H9 (cell line): ENCODE results near the gene LTBP2. TPM values are rescaled to one million over a fixed set of nuclear protein-coding genes. Genes with fewer than 3 reads are reported as not detected.

Experiments
- DNase-seq: peaks from one replicate; pipeline ENCODE4 v3.0.0-alpha.2; 2017
- H2AFZ ChIP-seq: one replicate; pipeline ENCODE4 v1.6.1; 2013; ENCODE audit warnings: mild to moderate bottlenecking, low read length, control low read depth, moderate library complexity
- H2AK5ac ChIP-seq: 2 replicates; pipeline ENCODE4 v1.6.1; 2013; ENCODE audit warnings: low read length, control low read depth, mixed read lengths; ENCODE audit not compliant: insufficient read length
- H2BK120ac ChIP-seq: one replicate; pipeline ENCODE4 v1.6.1; 2013; ENCODE audit warnings: low read depth, mild to moderate bottlenecking, low read length, control low read depth, inconsistent platforms; ENCODE audit not compliant: poor library complexity, severe bottlenecking
- H2BK12ac ChIP-seq: 2 replicates; pipeline ENCODE4 v1.6.1; 2013; ENCODE audit warnings: low read length, control low read depth, mixed read lengths, low read depth; ENCODE audit not compliant: insufficient read length
- H2BK15ac ChIP-seq: 2 replicates; pipeline ENCODE4 v1.6.1; 2013; ENCODE audit warnings: low read depth, low read length, control low read depth
- H2BK20ac ChIP-seq: one replicate; pipeline ENCODE4 v1.6.1; 2013; ENCODE audit warnings: low read depth, mild to moderate bottlenecking, low read length, control low read depth, inconsistent platforms; ENCODE audit not compliant: poor library complexity, severe bottlenecking
- H2BK5ac ChIP-seq: 2 replicates; pipeline ENCODE4 v1.6.1; 2013; ENCODE audit warnings: low read length, control low read depth, mixed read lengths; ENCODE audit not compliant: insufficient read length
- H3K14ac ChIP-seq: 2 replicates; pipeline ENCODE4 v1.6.1; 2013; ENCODE audit warnings: low read length, control low read depth; ENCODE audit not compliant: insufficient read depth
- H3K18ac ChIP-seq: 2 replicates; pipeline ENCODE4 v1.6.1; 2013; ENCODE audit warnings: low read depth, mild to moderate bottlenecking, mixed read lengths, low read length, control low read depth; ENCODE audit not compliant: insufficient read length
- H3K23ac ChIP-seq: 2 replicates; pipeline ENCODE4 v1.6.1; 2013; ENCODE audit warnings: low read length, control low read depth, mixed read lengths, low read depth; ENCODE audit not compliant: insufficient read length
- H3K23me2 ChIP-seq: 2 replicates; pipeline ENCODE4 v1.6.1; 2013; ENCODE audit warnings: low read depth, mild to moderate bottlenecking, mixed read lengths, low read length, control low read depth; ENCODE audit not compliant: insufficient read length, poor library complexity, severe bottlenecking
- H3K27ac ChIP-seq: 2 replicates; pipeline ENCODE4 v1.5.1; 2013; ENCODE audit warnings: low read length, control low read depth, mixed read lengths, low read depth; ENCODE audit not compliant: insufficient read length
- H3K27me3 ChIP-seq: 2 replicates; pipeline ENCODE4 v1.6.1; 2013; ENCODE audit warnings: low read length, control low read depth, inconsistent platforms; ENCODE audit not compliant: insufficient read depth
- H3K4ac ChIP-seq: 2 replicates; pipeline ENCODE4 v1.6.1; 2013; ENCODE audit warnings: low read depth, mild to moderate bottlenecking, control low read depth, inconsistent platforms, low read length, moderate library complexity
- H3K4me1 ChIP-seq: 2 replicates; pipeline ENCODE4 v1.6.1; 2013; ENCODE audit warnings: low read length, control low read depth, inconsistent platforms; ENCODE audit not compliant: insufficient read depth
- H3K4me2 ChIP-seq: 2 replicates; pipeline ENCODE4 v1.6.1; 2013; ENCODE audit warnings: low read length, control low read depth, mixed read lengths; ENCODE audit not compliant: insufficient read length, insufficient read depth
- H3K56ac ChIP-seq: 2 replicates; pipeline ENCODE4 v1.6.1; 2013; ENCODE audit warnings: low read depth, mild to moderate bottlenecking, mixed read lengths, low read length, control low read depth; ENCODE audit not compliant: insufficient read length
- H3K79me1 ChIP-seq: 2 replicates; pipeline ENCODE4 v1.6.1; 2013; ENCODE audit warnings: low read depth, mild to moderate bottlenecking, moderate library complexity, low read length, control low read depth, inconsistent platforms; ENCODE audit not compliant: insufficient read depth, poor library complexity, severe bottlenecking
- H3K79me2 ChIP-seq: 2 replicates; pipeline ENCODE4 v1.6.1; 2013; ENCODE audit warnings: low read length, control low read depth, inconsistent platforms; ENCODE audit not compliant: insufficient read depth
- H3K9ac ChIP-seq: 2 replicates; pipeline ENCODE4 v1.6.1; 2013; ENCODE audit warnings: low read length, control low read depth, mixed read lengths; ENCODE audit not compliant: insufficient read length; ENCODE audit errors: extremely low read depth
- H3K9me3 ChIP-seq: one replicate; pipeline ENCODE4 v1.6.1; 2013; ENCODE audit warnings: low read depth, low read length, inconsistent platforms; ENCODE audit not compliant: control insufficient read depth
- H3T11ph ChIP-seq: one replicate; pipeline ENCODE4 v1.6.1; 2013; ENCODE audit warnings: mild to moderate bottlenecking, low read length, control low read depth, inconsistent platforms
- H4K20me1 ChIP-seq: one replicate; pipeline ENCODE4 v1.6.1; 2013; ENCODE audit not compliant: control insufficient read depth, insufficient read length, insufficient read depth
- H4K5ac ChIP-seq: 2 replicates; pipeline ENCODE4 v1.6.1; 2013; ENCODE audit warnings: low read depth, mild to moderate bottlenecking, mixed read lengths, low read length, control low read depth; ENCODE audit not compliant: insufficient read length
- H4K8ac ChIP-seq: replicated peaks from 2 replicates; pipeline ENCODE4 v1.6.1; 2013; ENCODE audit warnings: low read length, control low read depth, mixed read lengths, low read depth; ENCODE audit not compliant: insufficient read length
- H4K91ac ChIP-seq: 2 replicates; pipeline ENCODE4 v1.6.1; 2013; ENCODE audit warnings: low read depth, mild to moderate bottlenecking, moderate library complexity, mixed read lengths, low read length, control low read depth; ENCODE audit not compliant: insufficient read length
- H3K27ac Mint-ChIP-seq, 3 experiments: 2 replicates in 2 of 3; 3 replicates in 1 of 3; pipeline ENCODE4 v1.8.0; 2020 to 2021; ENCODE audit warnings: mixed read lengths in 3 of 3, mild to moderate bottlenecking in 1 of 3, moderate library complexity in 1 of 3
- H3K27me3 Mint-ChIP-seq: 2 replicates; pipeline ENCODE4 v1.8.0; 2021; ENCODE audit warnings: low read depth, mild to moderate bottlenecking, moderate library complexity, mixed read lengths
- H3K36me3 Mint-ChIP-seq, 3 experiments: 2 replicates in 2 of 3; 3 replicates in 1 of 3; pipeline ENCODE4 v1.8.0; 2020 to 2021; ENCODE audit warnings: low read depth in 3 of 3, mixed read lengths in 3 of 3; ENCODE audit not compliant: insufficient read depth in 1 of 3
- H3K4me1 Mint-ChIP-seq, 2 experiments: 2 replicates each; pipeline ENCODE4 v1.8.0; 2020; ENCODE audit warnings: mixed read lengths in 2 of 2
- H3K4me3 Mint-ChIP-seq, 2 experiments: 2 replicates in 1 of 2; 3 replicates in 1 of 2; pipeline ENCODE4 v1.8.0; 2020 to 2021; ENCODE audit warnings: mild to moderate bottlenecking in 2 of 2, mixed read lengths in 2 of 2, moderate library complexity in 1 of 2
- H3K9me3 Mint-ChIP-seq, 2 experiments: 2 replicates in 1 of 2; 3 replicates in 1 of 2; pipeline ENCODE4 v1.8.0; 2020; ENCODE audit warnings: mild to moderate bottlenecking in 2 of 2, mixed read lengths in 2 of 2, moderate library complexity in 1 of 2
- WGBS: extraction: QIAGEN DNeasy Blood & Tissue Kit; methylation state at CpG from one replicate; pipeline ENCODE4 v1.1.7; 2013; ENCODE audit warnings: missing lambda C conversion rate, low lambda C conversion rate, mixed read lengths; ENCODE audit not compliant: insufficient read length; ENCODE audit errors: extremely low coverage; 5-methylcytosine and 5-hydroxymethylcytosine counted together
- total RNA-seq: library from RNA; stranded (reverse); gene quantifications from 2 replicates; pipeline ENCODE4 v1.2.1, GENCODE V29; 2021
- TF ChIP-seq, protein P1 (sequence below): fragments of 200-600 bp; sonication (generic); conservative IDR thresholded peaks from 3 replicates; pipeline ENCODE4 v1.8.0; 2021; ENCODE audit warnings: antibody characterized with exemption, mild to moderate bottlenecking

The LTBP2 gene
- total RNA-seq, 1 experiment from 2014 or later = 0.77 TPM

DNA sequence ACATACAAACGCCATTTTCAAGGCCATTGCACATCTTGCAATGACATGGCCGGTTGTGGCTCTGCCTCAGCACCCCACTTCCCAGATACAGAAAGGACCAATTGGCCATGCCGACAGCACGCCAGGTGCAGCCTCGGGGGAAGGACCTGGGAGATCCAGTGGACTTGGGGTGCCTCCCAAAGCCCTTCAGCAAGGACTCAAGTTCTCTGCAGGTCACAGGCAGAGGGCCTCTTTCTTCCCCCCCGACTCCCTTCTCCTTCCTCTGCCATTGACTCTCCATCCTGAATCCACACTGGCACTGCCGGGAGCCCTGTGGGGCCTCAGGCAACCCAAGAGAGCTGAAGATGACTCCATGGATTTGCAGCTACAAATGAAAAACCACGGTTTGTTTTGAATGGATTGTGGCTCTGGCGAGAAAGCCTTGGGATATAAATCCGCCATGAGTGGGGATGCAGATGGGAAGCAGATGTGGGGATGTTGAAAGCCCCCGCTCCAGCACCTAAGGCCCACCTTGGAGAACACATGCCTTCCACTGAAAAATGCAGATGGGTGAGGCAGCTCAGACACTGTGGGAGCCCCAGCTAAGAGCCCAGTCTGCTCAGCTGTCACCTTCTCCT lies 35.1 kb upstream of the LTBP2 start:
- Histone ChIP-seq H4K91ac (no peak overlapping the region), H3K18ac (no peak overlapping the region), H3K9me3 (no peaks in the 10 kb centered on the region), H3K23me2 (no peaks in the 10 kb centered on the region), H3K23ac (no peak overlapping the region), H2BK15ac (no peak overlapping the region), H3K27ac (no peak overlapping the region), H3K79me1 (no peaks in the 10 kb centered on the region), H3K4ac (no peak overlapping the region), H2BK12ac (no peak overlapping the region), H3K4me2 (no peak overlapping the region), H2BK120ac (no peak overlapping the region), H3K4me1 (no peaks in the 10 kb centered on the region), H3K9ac (no peak overlapping the region), H4K8ac (no peak overlapping the region), H3K79me2 (no peaks in the 10 kb centered on the region), H2BK5ac (no peak overlapping the region), H3K27me3 (no peaks in the 10 kb centered on the region), H3K56ac (no peak overlapping the region), H2AK5ac (no peak overlapping the region), H3K14ac (no peak overlapping the region), H3T11ph (no peak overlapping the region), H2AFZ (no peak overlapping the region), H4K5ac (no peak overlapping the region), H2BK20ac (no peak overlapping the region), H4K20me1 (peaks cover 2% of the 10 kb centered on the region)
- no peak for DNase-seq
- no peaks in the 10 kb centered on the region for H3K9me3 Mint-ChIP-seq
- TF ChIP-seq, protein P1, sequence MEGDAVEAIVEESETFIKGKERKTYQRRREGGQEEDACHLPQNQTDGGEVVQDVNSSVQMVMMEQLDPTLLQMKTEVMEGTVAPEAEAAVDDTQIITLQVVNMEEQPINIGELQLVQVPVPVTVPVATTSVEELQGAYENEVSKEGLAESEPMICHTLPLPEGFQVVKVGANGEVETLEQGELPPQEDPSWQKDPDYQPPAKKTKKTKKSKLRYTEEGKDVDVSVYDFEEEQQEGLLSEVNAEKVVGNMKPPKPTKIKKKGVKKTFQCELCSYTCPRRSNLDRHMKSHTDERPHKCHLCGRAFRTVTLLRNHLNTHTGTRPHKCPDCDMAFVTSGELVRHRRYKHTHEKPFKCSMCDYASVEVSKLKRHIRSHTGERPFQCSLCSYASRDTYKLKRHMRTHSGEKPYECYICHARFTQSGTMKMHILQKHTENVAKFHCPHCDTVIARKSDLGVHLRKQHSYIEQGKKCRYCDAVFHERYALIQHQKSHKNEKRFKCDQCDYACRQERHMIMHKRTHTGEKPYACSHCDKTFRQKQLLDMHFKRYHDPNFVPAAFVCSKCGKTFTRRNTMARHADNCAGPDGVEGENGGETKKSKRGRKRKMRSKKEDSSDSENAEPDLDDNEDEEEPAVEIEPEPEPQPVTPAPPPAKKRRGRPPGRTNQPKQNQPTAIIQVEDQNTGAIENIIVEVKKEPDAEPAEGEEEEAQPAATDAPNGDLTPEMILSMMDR = no peak
- WGBS = no CpG with 5 or more reads among the region's 11 CpGs
- peaks cover 12 to 16% of the 10 kb centered on the region in 2 experiments for H3K4me1 Mint-ChIP-seq
- H3K36me3 Mint-ChIP-seq = peaks cover 0 to 1% (median 0%) of the 10 kb centered on the region in 3 experiments; a peak in 1 of 7 replicates
- peaks cover 4% of the 10 kb centered on the region for H3K27me3 Mint-ChIP-seq
- H3K27ac Mint-ChIP-seq = no peak overlapping the region; a peak in 1 of 7 replicates
- no peak overlapping the region for H3K4me3 Mint-ChIP-seq
